ENCODE data around the gene ORAI2. TPM values are rescaled to one million over a fixed set of nuclear protein-coding genes. Genes with fewer than 3 reads are reported as not detected.
"Not testable (repeated sequence)": the region's sequence is repeated elsewhere in the genome, so short reads cannot be mapped to it uniquely, and the experiment has no call there.

Gene ORAI2
- total RNA-seq, 1 donor from 2014 or later, result 57.9 TPM

- DNase-seq (ENCODE audit: low read depth in 2 of 2), result no peak
These were observed 13.2 kb downstream of the ORAI2 start for GRCh38 chr7:102446387-102447156.

- DNase-seq (ENCODE audit: low read depth in 2 of 2), result no peak
These were observed 13.9 kb downstream of the ORAI2 start for GRCh38 chr7:102447311-102447710.

DNA sequence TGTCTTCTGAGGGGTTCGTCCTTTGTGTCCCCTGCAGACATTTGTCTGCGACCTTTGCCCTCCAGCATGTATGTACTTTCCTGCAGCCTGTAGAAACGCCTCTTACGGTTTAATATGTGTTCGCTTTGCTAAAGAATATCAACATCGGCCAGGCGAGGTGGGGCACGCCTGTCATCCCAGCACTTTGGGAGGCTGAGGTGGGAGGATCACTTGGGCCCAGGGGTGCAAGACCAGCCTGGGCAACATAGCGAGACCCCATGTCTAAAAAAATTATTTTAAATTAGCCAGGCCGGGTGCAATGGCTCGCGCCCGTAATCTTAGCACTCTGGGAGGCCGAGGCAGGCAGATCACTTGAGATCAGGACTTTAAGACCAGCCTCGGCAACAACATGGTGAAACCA lies 15.8 kb downstream of the ORAI2 start:
- no peak for DNase-seq (ENCODE audit: low read depth in 2 of 2)

DNA sequence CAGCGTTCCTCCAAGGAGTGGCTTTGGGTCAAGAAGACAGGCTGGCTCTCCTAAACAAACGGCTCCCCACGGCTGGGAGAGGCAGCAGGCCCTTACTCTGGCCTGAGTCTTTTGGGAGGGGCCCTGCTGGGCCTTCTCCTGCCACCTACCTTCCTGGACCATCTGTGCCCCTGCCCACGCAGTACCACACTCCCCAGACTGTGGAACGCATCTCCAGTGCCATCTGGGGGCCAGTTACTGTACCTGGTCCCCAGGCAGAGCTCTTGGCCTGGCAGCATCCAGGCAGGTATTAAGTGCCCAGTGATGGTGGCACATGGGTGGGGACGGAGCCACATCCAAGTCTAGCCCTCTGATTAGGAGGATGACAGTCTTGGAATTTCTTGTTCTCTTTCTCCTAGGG lies 16.9 kb downstream of the ORAI2 start:
- peak in 1 of 2 donors; percentile 25 for DNase-seq (ENCODE audit: low read depth in 2 of 2)

DNA sequence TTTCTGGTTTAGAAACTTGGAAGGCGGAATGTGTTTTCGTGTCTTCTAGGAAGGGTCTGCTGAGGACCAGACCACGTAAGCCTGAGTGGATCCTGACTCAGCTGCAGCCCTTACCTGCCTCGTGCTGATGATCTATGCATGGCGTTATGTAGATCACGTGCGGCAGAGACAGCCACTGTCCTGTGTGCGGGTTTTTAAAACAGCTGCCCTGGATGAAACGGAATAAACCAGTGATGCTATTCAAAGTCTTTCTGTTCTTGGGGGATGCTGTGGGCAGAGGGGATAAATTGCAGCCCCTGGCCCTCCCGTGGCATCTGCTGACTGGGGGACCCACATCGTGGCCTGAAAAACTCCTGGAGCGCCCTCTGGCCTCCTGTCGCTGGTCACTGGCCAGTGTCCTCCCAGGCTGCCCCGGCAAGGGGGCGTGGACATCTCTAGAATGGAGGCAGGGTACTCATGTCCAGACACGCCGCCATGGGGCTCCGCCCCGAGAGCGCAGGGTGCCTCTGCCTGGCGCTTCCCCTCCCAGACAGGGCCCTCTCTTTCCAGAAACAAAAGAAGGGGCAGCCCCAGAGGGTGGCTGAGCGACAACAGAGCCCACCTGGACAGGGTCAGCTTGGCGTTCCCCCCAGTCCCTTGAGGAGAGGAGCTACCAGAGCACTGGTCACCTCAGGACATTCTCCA lies 18.1 kb downstream of the ORAI2 start:
- DNase-seq (ENCODE audit: low read depth in 2 of 2), result peak in 1 of 2 donors; percentile 48

DNA sequence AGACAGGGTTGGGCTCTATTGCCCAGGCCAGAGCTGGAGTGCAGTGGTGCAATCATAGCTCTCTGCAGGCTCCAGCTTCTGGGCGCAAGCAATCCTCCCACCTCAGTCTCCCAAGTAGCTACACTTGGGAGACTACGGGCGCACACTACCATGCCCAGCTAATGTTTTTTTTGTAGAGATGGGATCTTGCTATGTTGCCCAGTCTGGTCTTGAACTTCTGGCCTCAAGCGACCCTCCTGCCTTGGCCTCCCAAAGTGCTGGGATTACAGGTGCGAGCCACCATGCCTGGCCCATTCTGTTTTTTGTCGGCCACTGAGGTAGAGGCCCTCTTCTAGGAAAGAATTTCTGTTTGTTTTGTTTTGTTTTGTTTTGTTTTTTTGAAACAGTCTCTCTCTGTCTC lies 19.1 kb downstream of the ORAI2 start:
- no peak for DNase-seq (ENCODE audit: low read depth in 2 of 2)

- DNase-seq (ENCODE audit: low read depth in 2 of 2), result no peak
These were observed 19.9 kb downstream of the ORAI2 start for GRCh38 chr7:102453319-102453718.

DNA sequence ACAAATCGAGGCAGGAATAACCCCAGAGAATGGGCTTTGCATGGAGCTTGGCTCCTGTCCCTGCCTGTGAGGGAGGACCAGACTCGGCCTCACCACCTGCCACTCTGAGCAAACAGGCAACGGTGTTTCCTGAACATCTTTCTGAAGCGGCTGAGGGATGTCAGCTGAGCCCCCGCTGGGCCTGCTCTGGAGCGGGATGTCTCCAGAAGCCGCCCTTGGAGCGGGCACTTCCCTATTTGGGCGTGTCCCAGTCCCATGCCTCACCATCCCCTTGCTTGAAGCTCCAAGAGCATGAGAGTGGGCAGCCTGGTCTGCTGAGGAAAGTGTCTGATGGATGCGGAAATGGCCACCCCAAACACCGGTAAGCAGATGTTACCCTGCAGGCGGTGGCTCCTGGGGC lies 21.1 kb downstream of the ORAI2 start:
- DNase-seq (ENCODE audit: low read depth in 2 of 2), result no peak

DNA sequence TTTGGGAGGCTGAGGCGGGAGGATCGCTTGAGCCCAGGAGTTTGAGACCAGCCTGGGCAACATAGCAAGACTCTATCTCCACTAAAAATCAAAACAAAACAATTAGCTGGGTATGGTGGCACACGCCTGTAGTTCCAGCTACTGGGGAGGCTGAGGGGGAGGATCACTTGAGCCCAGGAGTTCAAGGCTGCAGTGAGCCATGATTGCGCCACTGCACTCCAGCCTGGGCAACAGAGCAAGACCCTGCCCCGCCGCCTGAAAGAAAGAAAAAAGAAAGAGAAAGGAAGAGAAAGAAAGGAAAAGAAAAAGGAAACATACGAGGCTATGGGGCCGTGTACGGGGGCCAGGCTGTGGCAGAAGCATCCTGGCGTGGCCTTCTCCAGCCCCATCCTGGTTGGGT lies 21.6 kb downstream of the ORAI2 start:
- DNase-seq (ENCODE audit: low read depth in 2 of 2), result not testable (repeated sequence)

DNA sequence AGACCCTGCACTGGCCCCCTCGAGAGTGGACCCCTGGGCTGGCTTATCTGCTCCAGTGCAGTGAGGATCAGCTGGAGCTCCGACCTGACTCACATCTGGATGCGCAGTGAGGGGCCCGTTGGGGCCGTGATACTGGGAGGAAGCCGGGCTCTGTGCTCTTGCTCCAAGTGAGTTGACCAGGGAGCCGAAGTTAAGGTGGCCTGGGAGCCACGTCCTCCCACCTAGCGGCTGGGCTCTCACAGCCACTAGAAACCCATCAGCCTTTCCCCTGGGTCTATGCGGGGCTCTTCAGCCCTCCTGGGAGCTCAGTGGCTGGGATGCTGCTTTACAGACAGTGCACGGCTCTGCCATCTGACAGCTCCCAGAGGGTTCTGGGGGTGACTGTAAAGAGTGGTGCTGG lies 22.2 kb downstream of the ORAI2 start:
- no peak for DNase-seq (ENCODE audit: low read depth in 2 of 2)

GRCh38 chr7:102456327-102456726 lies 23.0 kb downstream of the ORAI2 start:
- DNase-seq (ENCODE audit: low read depth in 2 of 2), result no peak

DNA sequence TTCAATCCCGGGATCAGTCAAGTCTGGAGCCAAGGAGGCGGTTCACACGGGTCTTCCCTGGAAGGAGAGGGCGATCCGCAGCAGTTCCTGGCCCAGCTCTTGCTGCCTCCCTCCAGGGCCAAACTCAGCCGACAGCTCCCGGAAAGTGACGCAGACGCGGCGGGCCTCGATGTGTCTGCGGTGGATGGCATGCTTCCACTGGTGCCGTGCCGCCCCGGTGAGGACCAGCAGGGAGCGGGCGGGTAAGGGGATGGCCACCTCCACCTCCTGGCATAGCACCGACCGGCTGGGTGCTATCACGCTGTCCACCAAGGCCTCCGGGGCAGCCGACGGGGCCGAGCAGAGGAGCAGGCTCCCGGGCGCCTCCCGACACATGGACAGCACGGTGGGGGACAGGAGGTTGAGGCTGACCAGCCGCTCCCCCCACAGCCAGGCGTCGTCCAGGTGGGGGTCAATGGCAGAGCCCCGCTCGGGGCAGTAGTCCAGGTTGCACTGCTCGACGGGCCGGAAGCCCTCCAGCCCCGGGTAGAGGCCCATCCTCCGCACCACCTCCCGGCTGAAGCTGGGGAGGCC lies 24.1 kb downstream of the ORAI2 start:
- no peak for DNase-seq (ENCODE audit: low read depth in 2 of 2)

GRCh38 chr7:102459221-102459844 lies 26.0 kb downstream of the ORAI2 start:
- DNase-seq (ENCODE audit: low read depth in 2 of 2), result no peak

- no peak for DNase-seq (ENCODE audit: low read depth in 2 of 2)
These were observed 27.1 kb downstream of the ORAI2 start for GRCh38 chr7:102460467-102460866.

DNA sequence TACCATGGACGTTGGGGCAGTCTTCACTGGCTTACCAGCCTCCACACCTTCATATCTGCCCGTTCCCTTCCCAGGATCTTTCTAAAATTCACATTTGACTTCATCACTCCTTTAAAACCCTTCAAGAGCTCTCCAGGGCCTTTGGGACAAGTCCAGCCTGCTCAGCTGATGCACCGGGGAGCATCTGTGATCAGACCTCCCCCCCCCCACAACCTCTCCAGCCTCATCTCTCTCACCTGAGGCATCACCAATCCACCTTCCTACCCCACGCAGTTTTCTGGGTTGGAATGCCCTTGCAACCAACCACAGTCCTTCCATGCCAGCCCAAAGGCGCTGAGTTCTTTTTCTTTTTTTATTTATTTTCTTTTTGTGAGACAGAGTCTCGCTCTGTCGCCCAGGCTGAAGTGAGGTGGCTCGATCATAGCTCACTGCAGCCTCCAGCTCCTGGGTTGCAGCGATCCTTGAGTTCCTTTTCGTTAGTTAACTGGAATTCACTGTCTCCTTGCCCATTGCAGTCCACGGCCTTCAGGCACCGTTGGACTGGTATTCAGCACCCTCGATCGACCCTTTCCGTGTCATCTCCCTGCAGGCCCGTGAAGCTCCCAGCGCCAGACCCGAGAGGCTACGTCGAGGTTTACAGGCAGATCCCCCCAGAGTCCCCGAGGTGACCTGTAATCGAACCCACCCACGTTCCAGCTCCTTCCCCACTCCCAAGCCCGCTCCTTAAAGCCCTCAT lies 30.6 kb downstream of the ORAI2 start:
- DNase-seq (ENCODE audit: low read depth in 2 of 2), result peak in 1 of 2 donors; percentile 16

GRCh38 chr7:102464577-102465280 lies 31.4 kb downstream of the ORAI2 start, which contains the start of the genes ALKBH4 and LRWD1:
Gene ALKBH4 (minus strand): TSS chr7:102464863. CDS start chr7:102464836, 27 bp downstream.
Gene LRWD1 (plus strand): TSS chr7:102464984. CDS start chr7:102465081, 97 bp downstream.
- peak; percentile 66 to 93 for DNase-seq (ENCODE audit: low read depth in 2 of 2)

- no peak for DNase-seq (ENCODE audit: low read depth in 2 of 2)
These were observed 32.7 kb downstream of the ORAI2 start for GRCh38 chr7:102466097-102466496.

DNA sequence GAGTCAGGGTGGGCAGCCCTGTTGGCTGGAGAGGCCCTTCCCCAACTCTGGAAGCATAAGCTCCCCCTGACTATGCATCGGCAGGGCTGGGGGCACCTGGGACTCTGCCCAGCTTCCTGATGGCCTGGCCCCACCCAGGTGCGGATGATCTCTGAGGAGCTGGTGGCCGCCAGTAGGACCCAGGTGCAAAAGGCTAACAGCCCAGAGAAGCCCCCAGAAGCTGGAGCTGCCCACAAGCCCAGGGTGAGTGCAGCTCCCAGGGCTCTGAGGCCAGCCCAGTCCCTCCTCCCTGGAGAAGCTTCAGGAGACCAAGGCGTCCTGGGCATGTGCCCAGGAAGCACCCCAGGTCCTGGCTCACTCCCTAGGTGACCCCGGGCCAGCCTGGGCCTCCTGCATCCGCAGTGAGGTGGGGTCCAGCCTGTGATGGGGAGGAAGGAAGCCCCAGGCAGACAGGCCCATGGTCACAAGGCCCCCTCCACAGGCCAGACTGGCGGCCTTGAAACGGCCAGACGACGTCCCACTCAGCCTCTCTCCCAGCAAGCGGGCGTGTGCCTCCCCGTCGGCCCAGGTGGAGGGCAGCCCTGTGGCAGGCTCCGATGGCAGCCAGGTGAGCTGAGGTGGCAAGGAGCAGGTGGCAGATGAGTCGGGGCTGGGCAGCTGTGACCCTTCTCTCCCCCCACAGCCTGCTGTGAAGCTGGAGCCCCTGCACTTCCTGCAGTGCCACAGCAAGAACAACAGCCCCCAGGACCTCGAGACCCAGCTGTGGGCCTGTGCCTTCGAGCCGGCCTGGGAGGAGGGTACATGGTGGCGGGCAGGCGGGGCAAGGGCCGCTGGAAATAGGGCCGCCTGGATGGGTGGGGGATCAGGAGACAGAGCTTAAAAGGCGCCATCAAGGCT lies 34.5 kb downstream of the ORAI2 start:
- DNase-seq (ENCODE audit: low read depth in 2 of 2), result no peak

GRCh38 chr7:102468478-102469350 lies 35.3 kb downstream of the ORAI2 start:
- DNase-seq (ENCODE audit: low read depth in 2 of 2), result no peak

Measured in dermis microvascular lymphatic vessel endothelial cell (primary cell).